ENCODE data around the gene LRATD1. TPM values are rescaled to one million over a fixed set of nuclear protein-coding genes. Genes with fewer than 3 reads are reported as not detected.

Gene LRATD1
- total RNA-seq, 2 donors from 2014 or later = 5.7 to 14.5 TPM

- Histone ChIP-seq H3K36me3 (replicated peaks in 1 of 2; ENCODE audit: insufficient read depth in 1 of 2, low read depth in 2 of 2) (no peaks in the 10 kb centered on the region), H3K9me3 (no peaks in the 10 kb centered on the region), H3K4me3 (no peak overlapping the region), H3K27me3 (no peaks in the 10 kb centered on the region), H3K4me1 (no peaks in the 10 kb centered on the region), H3K27ac (no peak overlapping the region)
- TF ChIP-seq POLR2A (IDR thresholded peaks at IDR 0.05) (no peak), CTCF (IDR thresholded peaks at IDR 0.05) (no peak)
- ATAC-seq (no peak), DNase-seq (no peak)
- WGBS, 2 donors = 83 to 93% methylated on average over 3 of the region's 3 CpGs
- intact Hi-C loops (cut with DNase I) = no loop called here
These were observed 28.6 kb downstream of the LRATD1 start for GRCh38 chr2:14661163-14661562.

- Histone ChIP-seq H3K36me3 (replicated peaks in 1 of 2; ENCODE audit: insufficient read depth in 1 of 2, low read depth in 2 of 2) (no peaks in the 10 kb centered on the region), H3K9me3 (no peaks in the 10 kb centered on the region), H3K27ac (no peak overlapping the region), H3K27me3 (no peaks in the 10 kb centered on the region), H3K4me1 (no peaks in the 10 kb centered on the region), H3K4me3 (no peak overlapping the region)
- ATAC-seq (no peak), DNase-seq (no peak)
- intact Hi-C loops (cut with DNase I) = no loop called here
- no peak for TF ChIP-seq POLR2A (IDR thresholded peaks at IDR 0.05)
- TF ChIP-seq CTCF (IDR thresholded peaks at IDR 0.05) = no peak
- WGBS, 2 donors = 69 to 82% methylated on average over 8 of the region's 8 CpGs
These were observed 40.9 kb downstream of the LRATD1 start for GRCh38 chr2:14673351-14673875.

- no peak overlapping the region for H3K4me3 ChIP-seq
- 79 to 82% methylated on average over 1 of the region's 1 CpG for WGBS, 2 donors
- intact Hi-C loops (cut with DNase I) = no loop called here
- no peak overlapping the region for H3K27ac ChIP-seq
- no peaks in the 10 kb centered on the region for H3K36me3 ChIP-seq (replicated peaks in 1 of 2; ENCODE audit: insufficient read depth in 1 of 2, low read depth in 2 of 2)
- ATAC-seq (no peak), DNase-seq (no peak)
- H3K9me3 ChIP-seq = no peaks in the 10 kb centered on the region
- no peaks in the 10 kb centered on the region for H3K27me3 ChIP-seq
- no peak for TF ChIP-seq POLR2A (IDR thresholded peaks at IDR 0.05)
- TF ChIP-seq CTCF (IDR thresholded peaks at IDR 0.05) = no peak
- H3K4me1 ChIP-seq = no peaks in the 10 kb centered on the region
These were observed 43.0 kb downstream of the LRATD1 start for GRCh38 chr2:14675489-14675888.

GRCh38 chr2:14676371-14676770 is 43.9 kb downstream of the LRATD1 start:
- Histone ChIP-seq H3K27ac (no peak overlapping the region), H3K36me3 (replicated peaks in 1 of 2; ENCODE audit: insufficient read depth in 1 of 2, low read depth in 2 of 2) (no peaks in the 10 kb centered on the region), H3K4me3 (no peak overlapping the region), H3K9me3 (no peaks in the 10 kb centered on the region), H3K4me1 (no peaks in the 10 kb centered on the region), H3K27me3 (no peaks in the 10 kb centered on the region)
- no peak for DNase-seq
- no peak for ATAC-seq
- intact Hi-C loops (cut with DNase I) = no loop called here
- TF ChIP-seq CTCF (IDR thresholded peaks at IDR 0.05) (no peak), POLR2A (IDR thresholded peaks at IDR 0.05) (no peak)

GRCh38 chr2:14677039-14677438 is 44.5 kb downstream of the LRATD1 start:
- H3K27me3 ChIP-seq = no peaks in the 10 kb centered on the region
- TF ChIP-seq POLR2A (IDR thresholded peaks at IDR 0.05) (no peak), CTCF (IDR thresholded peaks at IDR 0.05) (no peak)
- intact Hi-C loops (cut with DNase I) = no loop called here

More at GRCh38 chr2:14677039-14677438, 44.5 kb downstream of the LRATD1 start:
- no peaks in the 10 kb centered on the region for H3K4me1 ChIP-seq
- 33 to 57% methylated on average over 1 of the region's 1 CpG for WGBS, 2 donors
- H3K9me3 ChIP-seq = no peaks in the 10 kb centered on the region
- H3K36me3 ChIP-seq (replicated peaks in 1 of 2; ENCODE audit: insufficient read depth in 1 of 2, low read depth in 2 of 2) = no peaks in the 10 kb centered on the region
- ATAC-seq (no peak), DNase-seq (no peak)
- H3K27ac ChIP-seq = no peak overlapping the region
- H3K4me3 ChIP-seq = no peak overlapping the region

All from body of pancreas (tissue), 4 donors.